ENCODE results near the gene VEGFB.

Gene VEGFB

DNA sequence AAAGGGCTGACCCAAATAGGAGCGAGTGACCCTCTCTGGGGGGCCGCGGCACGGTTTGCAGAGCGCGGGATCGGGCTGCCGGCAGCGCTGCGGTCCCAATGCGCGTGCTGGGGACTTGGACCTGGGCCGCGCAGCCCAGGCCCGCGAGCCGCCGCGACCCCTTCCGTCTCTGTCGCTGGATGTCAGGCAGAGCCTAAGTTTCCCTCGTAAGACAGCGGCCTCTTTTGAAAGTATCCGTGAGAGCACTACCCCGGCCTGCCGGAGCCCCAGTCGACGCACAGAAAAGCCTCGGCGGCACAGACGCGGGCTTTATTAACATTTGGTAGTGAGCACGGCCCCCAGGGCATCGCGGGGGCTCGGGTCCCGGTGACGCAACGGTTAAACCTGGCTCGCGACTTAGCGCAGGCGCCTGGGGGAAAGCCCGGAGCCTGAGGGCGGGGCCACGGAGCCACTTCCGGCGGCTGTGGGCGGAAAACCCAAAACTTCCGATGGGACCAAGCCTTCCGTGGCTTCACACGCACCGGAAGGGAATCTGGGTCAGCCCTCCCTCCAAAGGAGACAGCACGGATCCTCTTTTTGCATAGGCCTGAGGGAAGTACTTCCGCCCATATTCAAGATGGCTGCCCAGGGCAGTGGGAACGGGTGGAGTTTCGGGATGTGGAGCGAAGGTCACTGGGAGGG, 35.3 kb downstream of the VEGFB start:
- TF ChIP-seq SIN3A (IDR thresholded peaks at IDR 0.05; ENCODE audit: borderline replicate concordance, insufficient read depth, low read length) (peak; percentile 92), TAF1 (IDR thresholded peaks at IDR 0.05; ENCODE audit: borderline replicate concordance, insufficient read depth, low read length) (peak; percentile 81; the same call in 1 of the 2 replicates), FOXP2 (optimal IDR thresholded peaks at IDR 0.05; ENCODE audit: borderline replicate concordance, extremely low read depth, extremely low read length, insufficient read depth) (no peak), POLR2AphosphoS5 (IDR thresholded peaks at IDR 0.05; ENCODE audit: low read depth, low read length) (peak; percentile 9; the same call in 1 of the 2 replicates)
- TF ChIP-seq, protein P1, sequence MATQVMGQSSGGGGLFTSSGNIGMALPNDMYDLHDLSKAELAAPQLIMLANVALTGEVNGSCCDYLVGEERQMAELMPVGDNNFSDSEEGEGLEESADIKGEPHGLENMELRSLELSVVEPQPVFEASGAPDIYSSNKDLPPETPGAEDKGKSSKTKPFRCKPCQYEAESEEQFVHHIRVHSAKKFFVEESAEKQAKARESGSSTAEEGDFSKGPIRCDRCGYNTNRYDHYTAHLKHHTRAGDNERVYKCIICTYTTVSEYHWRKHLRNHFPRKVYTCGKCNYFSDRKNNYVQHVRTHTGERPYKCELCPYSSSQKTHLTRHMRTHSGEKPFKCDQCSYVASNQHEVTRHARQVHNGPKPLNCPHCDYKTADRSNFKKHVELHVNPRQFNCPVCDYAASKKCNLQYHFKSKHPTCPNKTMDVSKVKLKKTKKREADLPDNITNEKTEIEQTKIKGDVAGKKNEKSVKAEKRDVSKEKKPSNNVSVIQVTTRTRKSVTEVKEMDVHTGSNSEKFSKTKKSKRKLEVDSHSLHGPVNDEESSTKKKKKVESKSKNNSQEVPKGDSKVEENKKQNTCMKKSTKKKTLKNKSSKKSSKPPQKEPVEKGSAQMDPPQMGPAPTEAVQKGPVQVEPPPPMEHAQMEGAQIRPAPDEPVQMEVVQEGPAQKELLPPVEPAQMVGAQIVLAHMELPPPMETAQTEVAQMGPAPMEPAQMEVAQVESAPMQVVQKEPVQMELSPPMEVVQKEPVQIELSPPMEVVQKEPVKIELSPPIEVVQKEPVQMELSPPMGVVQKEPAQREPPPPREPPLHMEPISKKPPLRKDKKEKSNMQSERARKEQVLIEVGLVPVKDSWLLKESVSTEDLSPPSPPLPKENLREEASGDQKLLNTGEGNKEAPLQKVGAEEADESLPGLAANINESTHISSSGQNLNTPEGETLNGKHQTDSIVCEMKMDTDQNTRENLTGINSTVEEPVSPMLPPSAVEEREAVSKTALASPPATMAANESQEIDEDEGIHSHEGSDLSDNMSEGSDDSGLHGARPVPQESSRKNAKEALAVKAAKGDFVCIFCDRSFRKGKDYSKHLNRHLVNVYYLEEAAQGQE (IDR thresholded peaks at IDR 0.05; ENCODE audit: insufficient read depth in 1 of 2, low read depth in 2 of 2, low read length in 2 of 2), result 0 out of 4 replicates have a peak, but pooled peaks of 1 of the 2 experiments have one; percentile 6

DNA sequence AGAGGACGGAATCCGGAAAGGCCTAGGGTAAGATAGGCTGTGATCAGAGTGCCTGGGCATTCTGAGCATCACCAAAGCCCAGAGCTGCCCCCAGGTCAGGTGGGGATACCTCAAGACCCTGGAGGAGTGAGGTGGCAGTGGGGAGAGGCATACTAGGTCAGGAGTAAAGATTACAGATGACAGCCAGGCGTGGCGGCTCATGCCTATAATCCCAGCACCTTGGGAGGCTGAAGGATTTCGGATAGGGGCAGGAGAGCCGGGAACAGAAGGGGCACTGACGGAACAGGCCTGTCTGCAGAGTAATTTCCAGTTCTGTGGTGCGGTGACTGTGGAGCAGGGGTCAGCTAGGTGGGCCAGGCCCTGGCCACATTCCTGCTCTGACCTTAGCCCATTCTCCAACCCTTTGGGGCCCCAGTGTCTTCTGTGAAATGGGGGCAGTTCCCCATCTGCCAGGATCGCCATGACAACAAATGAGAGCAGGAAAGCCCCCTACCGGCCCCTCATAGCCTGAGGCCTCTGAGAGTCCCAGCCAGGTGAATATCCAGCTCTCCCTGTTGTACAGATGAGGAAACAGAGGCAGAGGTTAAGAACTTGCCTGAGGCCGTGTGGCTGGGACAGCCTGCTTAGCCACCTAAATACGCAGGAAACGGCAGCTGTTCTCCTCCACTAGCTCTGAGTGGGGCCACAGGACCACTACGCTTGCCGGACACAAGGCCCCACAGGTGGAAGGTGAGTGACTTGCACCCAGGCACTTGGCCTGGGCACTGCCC, 40.8 kb downstream of the VEGFB start:
- TF ChIP-seq TAF1 (IDR thresholded peaks at IDR 0.05; ENCODE audit: borderline replicate concordance, insufficient read depth, low read length) (no peak), SIN3A (IDR thresholded peaks at IDR 0.05; ENCODE audit: borderline replicate concordance, insufficient read depth, low read length) (no peak), POLR2AphosphoS5 (IDR thresholded peaks at IDR 0.05; ENCODE audit: low read depth, low read length) (no peak), FOXP2 (optimal IDR thresholded peaks at IDR 0.05; ENCODE audit: borderline replicate concordance, extremely low read depth, extremely low read length, insufficient read depth) (no peak)
- TF ChIP-seq, protein P1 (IDR thresholded peaks at IDR 0.05; ENCODE audit: insufficient read depth in 1 of 2, low read depth in 2 of 2, low read length in 2 of 2), result no peak

DNA sequence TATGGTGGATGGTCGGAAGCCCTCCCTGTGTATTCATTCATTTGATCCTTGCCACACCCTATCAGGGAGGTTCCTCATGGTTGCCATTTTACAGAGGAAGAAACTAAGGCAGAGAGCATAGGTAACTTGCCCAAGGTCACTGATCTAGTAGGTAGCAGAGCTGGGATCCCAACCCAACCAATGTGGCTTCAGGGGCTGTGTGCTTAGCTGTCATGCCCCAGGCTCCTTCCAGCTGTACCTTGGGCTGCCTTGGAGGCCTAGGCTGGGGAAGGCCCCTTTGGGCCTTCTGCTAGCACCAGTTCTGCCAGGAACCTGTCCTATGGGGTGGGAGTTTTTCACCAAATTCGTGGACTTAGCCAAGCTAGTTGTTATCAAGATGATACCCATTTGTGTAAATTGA, 41.5 kb downstream of the VEGFB start:
- TF ChIP-seq TAF1 (IDR thresholded peaks at IDR 0.05; ENCODE audit: borderline replicate concordance, insufficient read depth, low read length) (no peak), POLR2AphosphoS5 (IDR thresholded peaks at IDR 0.05; ENCODE audit: low read depth, low read length) (no peak), SIN3A (IDR thresholded peaks at IDR 0.05; ENCODE audit: borderline replicate concordance, insufficient read depth, low read length) (no peak), FOXP2 (optimal IDR thresholded peaks at IDR 0.05; ENCODE audit: borderline replicate concordance, extremely low read depth, extremely low read length, insufficient read depth) (no peak)
- TF ChIP-seq, protein P1 (IDR thresholded peaks at IDR 0.05; ENCODE audit: insufficient read depth in 1 of 2, low read depth in 2 of 2, low read length in 2 of 2), result no peak

DNA sequence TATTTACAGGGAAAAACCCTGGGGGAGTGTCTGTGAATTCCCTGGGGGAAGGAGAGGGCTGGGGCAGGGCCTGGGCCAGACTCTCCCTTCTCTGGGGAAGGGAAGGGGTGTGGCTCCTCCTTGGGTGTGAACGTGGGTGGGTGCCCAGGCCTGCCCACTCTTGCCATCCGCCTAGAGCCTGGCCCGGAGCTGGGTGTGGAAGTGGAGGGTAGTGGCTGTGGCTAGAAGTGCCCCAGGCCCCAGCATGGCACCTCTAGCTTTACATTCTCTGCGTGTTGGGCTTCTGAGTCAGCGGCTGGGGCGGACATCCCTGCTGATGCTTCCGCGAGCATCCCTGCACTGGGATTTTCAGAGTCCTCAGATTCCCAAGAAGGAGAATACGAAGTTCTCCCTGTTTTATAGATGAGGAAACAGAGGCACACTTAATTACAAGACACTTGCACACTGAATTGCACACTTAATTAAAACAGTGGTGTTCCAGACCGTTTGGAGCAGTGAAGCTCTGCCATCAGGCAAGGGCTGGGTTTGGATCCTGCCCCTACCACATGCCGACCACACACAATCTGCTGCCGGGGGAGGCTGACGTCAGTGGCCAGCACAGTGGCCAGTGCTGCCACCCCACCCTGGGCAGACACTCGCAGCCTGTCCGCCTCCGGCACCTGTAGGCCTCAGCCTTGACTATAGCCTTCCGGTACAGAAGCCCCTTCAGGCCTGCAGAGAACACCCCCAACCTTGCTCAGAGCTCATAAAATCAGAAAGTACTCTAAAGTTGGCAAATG, 42.5 kb downstream of the VEGFB start:
- TF ChIP-seq SIN3A (IDR thresholded peaks at IDR 0.05; ENCODE audit: borderline replicate concordance, insufficient read depth, low read length) (no peak), TAF1 (IDR thresholded peaks at IDR 0.05; ENCODE audit: borderline replicate concordance, insufficient read depth, low read length) (no peak), FOXP2 (optimal IDR thresholded peaks at IDR 0.05; ENCODE audit: borderline replicate concordance, extremely low read depth, extremely low read length, insufficient read depth) (no peak), POLR2AphosphoS5 (IDR thresholded peaks at IDR 0.05; ENCODE audit: low read depth, low read length) (no peak)
- TF ChIP-seq, protein P1 (IDR thresholded peaks at IDR 0.05; ENCODE audit: insufficient read depth in 1 of 2, low read depth in 2 of 2, low read length in 2 of 2), result no peak

All from PFSK-1 (cell line).